Fibroblast of peridontal ligament (primary cell): ENCODE results near the gene RNF207.

Source experiments
- DNase-seq: peaks from one replicate; pipeline ENCODE4 v3.0.0-alpha.2; 2010; ENCODE audit errors: extremely low read depth

Gene RNF207

GRCh38 chr1:6174621-6175410, 31.1 kb upstream of the RNF207 start:
- DNase-seq = no peak

- DNase-seq = no peak
Measured at GRCh38 chr1:6175411-6175828, 30.5 kb upstream of the RNF207 start.

- no peak for DNase-seq
Measured at GRCh38 chr1:6176779-6177178, 29.1 kb upstream of the RNF207 start.

- DNase-seq = no peak
Measured at GRCh38 chr1:6177681-6178380, 28.1 kb upstream of the RNF207 start.

- no peak for DNase-seq
Measured at GRCh38 chr1:6178751-6179563, 27.0 kb upstream of the RNF207 start.

GRCh38 chr1:6179564-6180175, 26.2 kb upstream of the RNF207 start:
- DNase-seq = no peak

- no peak for DNase-seq
Measured at GRCh38 chr1:6180268-6180706, 25.6 kb upstream of the RNF207 start, which contains the start of gene CHD5. Gene CHD5, minus strand, starts transcription at chr1:6180321. Its CDS starts 298 bp downstream, at chr1:6180023.

- no peak for DNase-seq
Measured at GRCh38 chr1:6180707-6181311, 25.1 kb upstream of the RNF207 start.

- no peak for DNase-seq
Measured at GRCh38 chr1:6181347-6181770, 24.6 kb upstream of the RNF207 start.

GRCh38 chr1:6183520-6183989, 22.4 kb upstream of the RNF207 start:
- DNase-seq = no peak

GRCh38 chr1:6184083-6184783, 21.7 kb upstream of the RNF207 start:
- no peak for DNase-seq

- peak; percentile 85 for DNase-seq
Measured at GRCh38 chr1:6185151-6185550, 20.8 kb upstream of the RNF207 start.

- DNase-seq = peak; percentile 45
Measured at GRCh38 chr1:6185635-6186382, 20.1 kb upstream of the RNF207 start.

- DNase-seq = peak; percentile 45
Measured at GRCh38 chr1:6188466-6188865, 17.5 kb upstream of the RNF207 start.

GRCh38 chr1:6191968-6192367, 14.0 kb upstream of the RNF207 start:
- DNase-seq = no peak

- DNase-seq = no peak
Measured at GRCh38 chr1:6197746-6198427, 8.0 kb upstream of the RNF207 start.

- DNase-seq = peak; percentile 27
Measured at GRCh38 chr1:6198646-6199297, 7.1 kb upstream of the RNF207 start.

GRCh38 chr1:6199298-6200187, 6.4 kb upstream of the RNF207 start, which contains the start of gene RPL22:
Gene RPL22, minus strand, starts transcription at chr1:6199595. Its CDS starts 22 bp downstream, at chr1:6199573.
- peak; percentile 99 for DNase-seq
